HG02943 (cell line): ENCODE measurements around the gene SINHCAF.

ENCODE experiments used
- ATAC-seq: cut with Tn5 transposase; IDR thresholded peaks from one replicate; pipeline ENCODE4 v1.9.1; 2021; ENCODE audit warnings: mild to moderate bottlenecking, low read depth, moderate library complexity; ENCODE audit not compliant: unreplicated experiment

SINHCAF gene

GRCh38 chr12:31235868-31236395 is 90.0 kb downstream of the SINHCAF start:
- ATAC-seq = no peak

DNA sequence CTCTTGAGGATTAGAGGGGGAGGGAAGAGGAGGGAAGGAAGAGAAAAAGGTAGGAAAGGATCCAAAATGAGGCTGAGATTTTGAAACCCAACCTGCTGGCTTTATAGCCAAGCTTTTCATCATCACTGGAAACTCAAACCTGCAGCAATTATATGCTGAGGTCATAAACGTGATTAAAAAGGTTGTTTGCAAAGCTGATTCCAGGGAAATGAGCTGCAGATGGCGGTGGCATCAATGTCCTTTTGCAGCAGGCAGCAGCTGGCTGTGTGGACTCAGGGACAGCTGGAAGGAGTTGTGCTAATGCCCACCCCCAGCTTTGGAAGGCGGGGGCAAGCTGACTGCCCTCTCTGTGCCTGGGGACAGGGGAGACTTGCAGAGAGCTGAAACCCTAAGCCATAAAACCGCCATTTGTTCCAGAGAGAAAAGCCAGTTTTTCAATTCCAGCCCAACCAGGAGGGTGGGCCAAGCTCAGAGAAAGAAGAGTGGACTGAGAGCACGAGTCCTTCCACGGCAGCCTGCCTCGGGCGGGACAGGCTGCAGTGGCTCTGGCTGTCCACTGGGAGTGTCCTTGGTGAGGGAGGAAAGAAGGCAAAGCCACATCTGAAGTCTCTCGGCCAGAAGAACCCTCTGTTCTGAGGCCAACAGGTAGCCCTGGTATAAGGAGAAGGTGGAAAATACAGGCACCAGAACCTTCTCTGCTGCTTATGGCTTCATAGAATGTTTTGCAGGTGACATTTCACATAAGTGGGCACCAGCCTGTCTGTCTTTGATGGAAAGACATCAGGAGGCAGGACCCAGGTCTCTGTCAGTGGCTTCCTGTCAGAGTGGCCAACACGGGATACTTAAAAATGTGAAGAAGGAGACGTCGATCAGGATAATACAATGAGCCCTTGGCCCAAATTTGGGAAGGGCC is 90.7 kb downstream of the SINHCAF start:
- no peak for ATAC-seq

DNA sequence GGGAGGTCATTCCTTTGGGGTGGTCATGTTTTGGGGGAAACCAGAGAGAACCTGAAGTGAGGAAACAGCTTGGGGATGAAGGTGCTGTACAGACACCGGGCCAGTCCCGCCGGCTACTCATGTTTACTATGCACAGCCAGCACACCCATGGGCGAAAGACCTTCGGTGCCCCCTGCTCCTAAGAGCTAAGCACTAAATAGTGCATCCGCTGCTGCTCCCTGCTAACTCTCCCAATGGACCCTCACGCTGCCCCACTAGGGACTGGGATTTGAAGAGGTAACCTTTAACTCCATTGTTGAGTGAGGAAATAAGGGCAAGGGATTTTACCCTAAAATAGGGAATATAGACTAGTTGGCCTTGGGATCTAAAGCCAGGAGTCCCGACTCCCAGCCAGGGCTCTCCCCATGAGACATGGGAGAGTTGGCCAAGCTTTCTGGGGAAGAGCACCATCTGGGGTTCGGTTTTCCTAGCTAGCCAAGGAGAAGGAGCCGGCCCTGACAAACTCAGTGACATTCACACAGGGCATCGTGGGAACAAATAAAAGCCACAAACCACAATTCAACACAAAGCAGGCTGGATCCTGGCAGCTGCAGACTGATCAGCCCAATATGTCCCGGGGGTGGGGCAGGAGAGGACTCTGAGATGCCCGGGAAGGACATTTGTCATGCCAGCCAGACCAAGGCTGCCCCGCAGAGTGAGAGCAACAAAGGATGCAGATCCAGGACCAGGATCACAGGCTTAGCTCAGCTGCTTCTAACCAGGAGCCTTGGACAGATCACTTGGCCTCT is 91.7 kb downstream of the SINHCAF start:
- no peak for ATAC-seq

GRCh38 chr12:31233061-31233730 is 92.8 kb downstream of the SINHCAF start:
- ATAC-seq = no peak

GRCh38 chr12:31232361-31232965 is 93.5 kb downstream of the SINHCAF start:
- no peak for ATAC-seq

DNA sequence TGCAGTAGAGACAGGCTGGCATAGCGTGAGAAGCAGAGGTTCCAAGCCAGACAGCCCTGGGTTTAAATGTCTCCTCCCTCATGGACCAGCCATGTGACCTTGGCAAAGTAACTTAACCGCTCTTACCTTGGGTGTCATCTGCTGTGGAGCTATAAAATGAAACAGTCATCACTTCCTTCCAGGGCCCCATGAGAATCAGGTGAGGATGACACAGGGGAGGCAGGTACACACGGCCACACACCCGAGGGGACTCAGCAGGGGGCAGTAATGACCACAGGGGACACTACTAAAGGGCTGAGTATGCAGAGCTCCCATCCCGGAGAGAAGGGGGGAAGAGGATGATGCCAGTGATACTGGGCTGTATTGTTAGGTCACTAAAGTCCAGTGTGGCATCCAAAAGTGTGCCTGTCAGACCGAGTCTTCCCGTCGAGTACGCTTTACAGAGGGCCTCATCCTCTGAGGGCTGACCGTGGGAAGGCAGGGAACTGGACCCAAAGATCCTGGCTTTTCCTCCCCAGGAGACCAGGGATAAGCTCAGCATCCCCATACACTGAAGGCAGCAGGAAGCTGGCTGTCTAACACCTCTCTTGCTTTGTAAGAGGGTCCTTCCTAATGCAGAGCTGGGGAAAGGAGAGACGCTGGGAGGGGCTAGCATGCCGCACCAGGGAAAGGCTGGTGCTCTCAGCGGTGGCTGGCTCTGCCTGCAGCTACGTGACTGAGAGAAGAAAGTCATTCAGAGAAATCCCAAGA is 94.2 kb downstream of the SINHCAF start:
- no peak for ATAC-seq
